CD4-positive, CD25-positive, alpha-beta regulatory T cell (primary cell): Measurements from ENCODE around the gene HACD3. TPM values are rescaled to one million over a fixed set of nuclear protein-coding genes. Genes with fewer than 3 reads are reported as not detected.
"Not testable (repeated sequence)": the region's sequence is repeated elsewhere in the genome, so short reads cannot be mapped to it uniquely, and the experiment has no call there.

Experiments
- ATAC-seq, 2 donors: fragments of 150-1000 bp; cut with Tn5 transposase; one replicate each; pipeline ENCODE4 v1.10.0; 2021; ENCODE audit warnings: low read depth in 2 of 2, moderate number of reproducible peaks in 2 of 2, moderate library complexity in 1 of 2
- DNase-seq, 3 donors: peaks; one replicate each; pipeline versions ENCODE4 v3.0.0 to v3.0.0-alpha.2; 2012 to 2022; ENCODE audit warnings: mixed read lengths in 1 of 3
- H3K27ac ChIP-seq: one replicate; pipeline ENCODE4 v1.7.0; 2013; ENCODE audit warnings: mild to moderate bottlenecking, low read length; ENCODE audit not compliant: insufficient read depth, poor library complexity, severe bottlenecking
- H3K27me3 ChIP-seq: one replicate; pipeline ENCODE4 v1.7.0; 2013; ENCODE audit warnings: low read length; ENCODE audit not compliant: control insufficient read depth, insufficient read depth
- H3K36me3 ChIP-seq: one replicate; pipeline ENCODE4 v1.7.0; 2013; ENCODE audit warnings: mild to moderate bottlenecking, low read length, moderate library complexity; ENCODE audit not compliant: control insufficient read depth, insufficient read depth
- H3K4me1 ChIP-seq: 2 replicates; pipeline ENCODE4 v1.7.0; 2013; ENCODE audit warnings: mild to moderate bottlenecking, low read length; ENCODE audit not compliant: insufficient read depth, control insufficient read depth, poor library complexity, severe bottlenecking
- H3K4me3 ChIP-seq: one replicate; pipeline ENCODE4 v1.7.0; 2013; ENCODE audit warnings: low read depth, mild to moderate bottlenecking, low read length, moderate library complexity
- H3K9me3 ChIP-seq, 2 experiments: 1 replicate in 1 of 2; 2 replicates in 1 of 2; pipeline ENCODE4 v1.7.0; 2013; ENCODE audit warnings: low read length in 2 of 2, mild to moderate bottlenecking in 1 of 2, moderate library complexity in 1 of 2; ENCODE audit not compliant: control insufficient read depth in 2 of 2
- H3K27ac Mint-ChIP-seq, 3 donors: one replicate each; pipeline ENCODE4 v1.8.0; 2020 to 2022; ENCODE audit warnings: mild to moderate bottlenecking in 3 of 3, mixed read lengths in 3 of 3, moderate library complexity in 2 of 3
- H3K27me3 Mint-ChIP-seq: one replicate; pipeline ENCODE4 v1.8.0; 2022; ENCODE audit warnings: mild to moderate bottlenecking, mixed read lengths
- H3K36me3 Mint-ChIP-seq: one replicate; pipeline ENCODE4 v1.8.0; 2020; ENCODE audit warnings: mixed read lengths
- H3K4me1 Mint-ChIP-seq, 4 donors: one replicate each; pipeline ENCODE4 v1.8.0; 2020 to 2022; ENCODE audit warnings: mixed read lengths in 4 of 4, mild to moderate bottlenecking in 1 of 4
- H3K4me3 Mint-ChIP-seq, 4 donors: one replicate each; pipeline ENCODE4 v1.8.0; 2020 to 2022; ENCODE audit warnings: mild to moderate bottlenecking in 4 of 4, mixed read lengths in 4 of 4, moderate library complexity in 3 of 4
- H3K9me3 Mint-ChIP-seq, 7 donors: one replicate each; pipeline ENCODE4 v1.8.0; 2020 to 2022; ENCODE audit warnings: mixed read lengths in 7 of 7, mild to moderate bottlenecking in 3 of 7, moderate library complexity in 2 of 7
- polyA plus RNA-seq, 4 donors: library from polyadenylated mRNA; unstranded; fragments of 300-500 nt; fragmentation: Illumina TruSeq; gene quantifications; one replicate each; pipeline ENCODE4 v1.2.3, GENCODE V29; 2021
- total RNA-seq: library from RNA; stranded (reverse); gene quantifications from one replicate; pipeline ENCODE4 v1.2.3, GENCODE V29; 2022

The HACD3 gene
- total and polyA plus RNA-seq, 5 donors from 2014 or later = 16.5 to 43.8 (median 36.0) TPM

- Mint-ChIP-seq H3K36me3 (peaks cover 11% of the 10 kb centered on the region), H3K4me3 (no peak overlapping the region), H3K27ac (no peak overlapping the region), H3K9me3 (no peaks in the 10 kb centered on the region), H3K27me3 (no peaks in the 10 kb centered on the region), H3K4me1 (peaks cover 5 to 20% (median 10%) of the 10 kb centered on the region in 4 donors)
- Histone ChIP-seq H3K4me1 (no peaks in the 10 kb centered on the region), H3K27me3 (no peaks in the 10 kb centered on the region), H3K27ac (no peak overlapping the region), H3K4me3 (no peak overlapping the region), H3K9me3 (no peaks in the 10 kb centered on the region), H3K36me3 (peaks cover 37% of the 10 kb centered on the region)
- ATAC-seq (no peak), DNase-seq (no peak)
Observed at GRCh38 chr15:65603559-65603958, 73.3 kb downstream of the HACD3 start.

- H3K27me3 Mint-ChIP-seq = no peaks in the 10 kb centered on the region
- H3K4me1 Mint-ChIP-seq = peaks cover 20 to 55% (median 35%) of the 10 kb centered on the region in 4 donors
- ATAC-seq (peak; percentile 95 to 96), DNase-seq (peak; percentile 80 to 95 (median 85))
- Histone ChIP-seq H3K27me3 (no peaks in the 10 kb centered on the region), H3K4me3 (peak within 1 kb of the TSS; percentile 88), H3K27ac (peak within 1 kb of the TSS; percentile 87), H3K36me3 (no peaks in the 10 kb centered on the region), H3K4me1 (peaks cover 20% of the 10 kb centered on the region), H3K9me3 (no peaks in the 10 kb centered on the region)
- peak within 1 kb of the TSS; percentile 99 for H3K27ac Mint-ChIP-seq
- H3K36me3 Mint-ChIP-seq = peaks cover 3% of the 10 kb centered on the region
- no peaks in the 10 kb centered on the region for H3K9me3 Mint-ChIP-seq
- H3K4me3 Mint-ChIP-seq = peak within 1 kb of the TSS; percentile 97 to 99 (median 98)
Observed at GRCh38 chr15:65610871-65611718, 80.8 kb downstream of the HACD3 start, which contains the start of gene INTS14. Gene INTS14, minus strand, starts transcription at chr15:65611131. Its CDS starts 3,751 bp downstream, at chr15:65607380.

GRCh38 chr15:65611888-65612615 is 81.8 kb downstream of the HACD3 start:
- Mint-ChIP-seq H3K27me3 (no peaks in the 10 kb centered on the region), H3K27ac (peak overlapping the region; percentile 99), H3K4me3 (peak overlapping the region; percentile 97 to 99 (median 98)), H3K36me3 (peaks cover 5% of the 10 kb centered on the region), H3K4me1 (peaks cover 15 to 54% (median 32%) of the 10 kb centered on the region in 4 donors), H3K9me3 (no peaks in the 10 kb centered on the region)
- DNase-seq (peak in 1 of 3 donors; percentile 19), ATAC-seq (no peak)
- H3K4me1 ChIP-seq = peaks cover 20% of the 10 kb centered on the region
- H3K4me3 ChIP-seq = peak overlapping the region; percentile 88
- no peaks in the 10 kb centered on the region for H3K27me3 ChIP-seq
- H3K36me3 ChIP-seq = no peaks in the 10 kb centered on the region
- H3K27ac ChIP-seq = peak overlapping the region; percentile 87
- no peaks in the 10 kb centered on the region for H3K9me3 ChIP-seq

- H3K4me1 ChIP-seq = peaks cover 20% of the 10 kb centered on the region
- no peaks in the 10 kb centered on the region for H3K36me3 ChIP-seq
- peaks cover 15 to 50% (median 29%) of the 10 kb centered on the region in 4 donors for H3K4me1 Mint-ChIP-seq
- peak overlapping the region; percentile 87 for H3K27ac ChIP-seq
- no peaks in the 10 kb centered on the region for H3K27me3 Mint-ChIP-seq
- H3K27ac Mint-ChIP-seq = peak overlapping the region; percentile 38 to 99 (median 99)
- no peak for ATAC-seq
- H3K27me3 ChIP-seq = no peaks in the 10 kb centered on the region
- H3K9me3 ChIP-seq = no peaks in the 10 kb centered on the region
- no peak overlapping the region for H3K4me3 ChIP-seq
- H3K9me3 Mint-ChIP-seq = no peaks in the 10 kb centered on the region
- peaks cover 6% of the 10 kb centered on the region for H3K36me3 Mint-ChIP-seq
- peak overlapping the region; percentile 97 to 99 (median 98) for H3K4me3 Mint-ChIP-seq
- no peak for DNase-seq
Observed at GRCh38 chr15:65612616-65612946, 82.3 kb downstream of the HACD3 start.

GRCh38 chr15:65612949-65613744 is 82.9 kb downstream of the HACD3 start:
- Mint-ChIP-seq H3K27me3 (no peaks in the 10 kb centered on the region), H3K27ac (peak overlapping the region in 2 of 3 donors; percentile 71 to 99), H3K4me1 (peaks cover 15 to 45% (median 29%) of the 10 kb centered on the region in 4 donors), H3K36me3 (peaks cover 7% of the 10 kb centered on the region), H3K9me3 (no peaks in the 10 kb centered on the region), H3K4me3 (peak overlapping the region in 2 of 4 donors; percentile 97 to 99)
- ATAC-seq (no peak), DNase-seq (no peak)
- H3K4me1 ChIP-seq = peaks cover 20% of the 10 kb centered on the region
- H3K4me3 ChIP-seq = no peak overlapping the region
- H3K36me3 ChIP-seq = no peaks in the 10 kb centered on the region
- no peaks in the 10 kb centered on the region for H3K9me3 ChIP-seq
- H3K27ac ChIP-seq = peak overlapping the region; percentile 87
- no peaks in the 10 kb centered on the region for H3K27me3 ChIP-seq

GRCh38 chr15:65615887-65616286 is 85.6 kb downstream of the HACD3 start:
- H3K27ac ChIP-seq, H3K27ac Mint-ChIP-seq, H3K27me3 ChIP-seq, DNase-seq, H3K36me3 ChIP-seq, H3K4me3 ChIP-seq, H3K9me3 Mint-ChIP-seq, H3K9me3 ChIP-seq, ATAC-seq, H3K27me3 Mint-ChIP-seq: not testable (repeated sequence)
- Mint-ChIP-seq H3K36me3 (peaks cover 10% of the 10 kb centered on the region), H3K4me3 (peak overlapping the region in 2 of 4 donors; percentile 50 to 68), H3K4me1 (peaks cover 5 to 30% (median 15%) of the 10 kb centered on the region in 4 donors)
- H3K4me1 ChIP-seq = peaks cover 14% of the 10 kb centered on the region

- Histone ChIP-seq H3K27me3 (no peaks in the 10 kb centered on the region), H3K36me3 (no peaks in the 10 kb centered on the region), H3K4me3 (no peak overlapping the region), H3K4me1 (no peaks in the 10 kb centered on the region), H3K27ac (no peak overlapping the region), H3K9me3 (no peaks in the 10 kb centered on the region)
- H3K36me3 Mint-ChIP-seq = peaks cover 23% of the 10 kb centered on the region
- no peak overlapping the region for H3K4me3 Mint-ChIP-seq
- H3K27ac Mint-ChIP-seq = no peak overlapping the region
- no peaks in the 10 kb centered on the region for H3K9me3 Mint-ChIP-seq
- ATAC-seq (no peak), DNase-seq (no peak)
- H3K4me1 Mint-ChIP-seq = peaks cover 0 to 7% (median 3%) of the 10 kb centered on the region in 4 donors
- H3K27me3 Mint-ChIP-seq = no peaks in the 10 kb centered on the region
Observed at GRCh38 chr15:65618560-65619109, 88.4 kb downstream of the HACD3 start.
